ENCODE measurements around the gene OR51V1.
A peak's percentile ranks its signal among the peaks of the same experiment; 100 is the strongest.

DNA sequence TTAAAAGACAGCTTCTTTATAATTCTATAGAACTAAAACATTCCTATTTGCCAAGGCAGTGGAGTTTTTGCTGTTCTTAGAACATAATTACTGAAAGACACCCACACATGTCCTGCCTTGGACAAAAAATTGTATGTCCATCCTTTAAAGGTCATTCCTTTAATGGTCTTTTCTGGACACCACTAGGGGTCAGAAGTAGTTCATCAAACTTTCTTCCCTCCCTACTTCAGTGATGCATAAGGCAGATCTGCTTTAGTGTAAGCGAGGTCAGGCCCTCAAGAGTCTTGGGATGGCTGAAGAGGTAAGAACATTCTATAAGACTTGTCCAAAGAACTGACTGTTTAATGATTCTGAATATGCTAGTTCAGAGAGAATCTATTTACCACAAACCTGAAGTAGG is 4.3 kb upstream of the OR51V1 start:
- TF ChIP-seq, protein P1, sequence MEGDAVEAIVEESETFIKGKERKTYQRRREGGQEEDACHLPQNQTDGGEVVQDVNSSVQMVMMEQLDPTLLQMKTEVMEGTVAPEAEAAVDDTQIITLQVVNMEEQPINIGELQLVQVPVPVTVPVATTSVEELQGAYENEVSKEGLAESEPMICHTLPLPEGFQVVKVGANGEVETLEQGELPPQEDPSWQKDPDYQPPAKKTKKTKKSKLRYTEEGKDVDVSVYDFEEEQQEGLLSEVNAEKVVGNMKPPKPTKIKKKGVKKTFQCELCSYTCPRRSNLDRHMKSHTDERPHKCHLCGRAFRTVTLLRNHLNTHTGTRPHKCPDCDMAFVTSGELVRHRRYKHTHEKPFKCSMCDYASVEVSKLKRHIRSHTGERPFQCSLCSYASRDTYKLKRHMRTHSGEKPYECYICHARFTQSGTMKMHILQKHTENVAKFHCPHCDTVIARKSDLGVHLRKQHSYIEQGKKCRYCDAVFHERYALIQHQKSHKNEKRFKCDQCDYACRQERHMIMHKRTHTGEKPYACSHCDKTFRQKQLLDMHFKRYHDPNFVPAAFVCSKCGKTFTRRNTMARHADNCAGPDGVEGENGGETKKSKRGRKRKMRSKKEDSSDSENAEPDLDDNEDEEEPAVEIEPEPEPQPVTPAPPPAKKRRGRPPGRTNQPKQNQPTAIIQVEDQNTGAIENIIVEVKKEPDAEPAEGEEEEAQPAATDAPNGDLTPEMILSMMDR (IDR thresholded peaks at IDR 0.05), result peak; percentile 76
- no peak for TF ChIP-seq EZH2 (IDR thresholded peaks at IDR 0.05)
